Measurements from ENCODE around the gene PHYH. TPM values are rescaled to one million over a fixed set of nuclear protein-coding genes. Genes with fewer than 3 reads are reported as not detected.

The PHYH gene
- total RNA-seq, 1 experiment from 2014 or later, result 22.5 TPM

DNA sequence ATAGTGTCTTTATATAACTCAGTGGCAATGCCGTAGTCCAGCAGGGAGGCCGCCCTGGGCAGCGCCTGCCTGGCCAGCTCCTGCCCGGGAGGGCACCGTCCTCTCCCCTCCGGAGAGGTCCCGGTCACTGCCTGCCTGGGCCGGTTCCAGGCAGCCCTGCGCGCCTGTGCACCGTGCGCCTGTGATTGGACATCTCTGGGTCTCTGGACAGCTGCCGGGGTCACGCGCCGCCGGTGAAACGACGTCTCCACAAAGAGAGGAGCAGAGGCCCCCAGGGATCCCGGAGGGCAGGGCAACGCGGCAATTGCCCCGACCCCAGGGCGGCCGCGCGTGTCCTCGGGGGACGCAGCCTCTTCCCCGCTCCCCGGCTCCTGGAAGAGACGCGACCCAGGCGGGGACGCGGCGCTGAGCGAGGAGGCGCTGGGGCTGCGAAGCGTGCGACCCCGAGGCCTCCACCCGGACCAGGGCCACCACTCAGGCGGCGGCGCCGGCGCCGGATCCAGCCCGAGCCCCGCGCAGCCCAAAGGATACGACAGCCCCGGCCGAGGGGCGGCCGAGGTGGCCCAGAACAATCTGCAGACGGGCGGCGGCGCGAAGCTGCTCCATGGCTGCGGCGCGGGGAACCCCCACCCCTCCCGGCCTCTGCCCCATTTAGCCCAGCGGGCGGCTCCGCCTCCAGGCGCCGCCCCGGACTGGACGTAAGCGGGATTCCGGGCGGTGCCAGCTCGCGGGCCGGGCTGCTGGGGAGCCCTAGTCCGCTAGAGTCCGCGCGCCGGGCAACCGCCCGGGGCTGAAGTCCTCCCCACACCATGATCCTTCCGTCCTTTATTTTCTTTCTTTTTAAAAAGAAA, at the start of gene PHYH (continued):
- TF ChIP-seq MXD4 (CRISPR knock-in tag; IDR thresholded peaks at IDR 0.05; ENCODE audit: borderline replicate concordance) (no peak), NR3C1 (CRISPR knock-in tag; conservative IDR thresholded peaks at IDR 0.05; ENCODE audit: low read depth) (peak; percentile 94), SP1 (CRISPR knock-in tag; conservative IDR thresholded peaks at IDR 0.05) (peak; percentile 48; the same call in 1 of the 2 replicates), ZBTB21 (CRISPR knock-in tag; IDR thresholded peaks at IDR 0.05; ENCODE audit: borderline replicate concordance) (peak; percentile 34; the same call in 1 of the 2 replicates), RORB (CRISPR knock-in tag; IDR thresholded peaks at IDR 0.05) (no peak), ZNF219 (CRISPR knock-in tag; IDR thresholded peaks at IDR 0.05; ENCODE audit: borderline replicate concordance) (no peak), SMAD4 (CRISPR knock-in tag; IDR thresholded peaks at IDR 0.05) (no peak), NFATC4 (CRISPR knock-in tag; IDR thresholded peaks at IDR 0.05) (no peak), NFE2L1 (CRISPR knock-in tag; IDR thresholded peaks at IDR 0.05) (no peak), NR2C2 (CRISPR knock-in tag; IDR thresholded peaks at IDR 0.05) (no peak), JUN (CRISPR knock-in tag; IDR thresholded peaks at IDR 0.05) (0 out of 2 replicates have a peak, but pooled peaks have one; percentile 32), MLX (CRISPR knock-in tag; IDR thresholded peaks at IDR 0.05) (no peak), MYBL2 (CRISPR knock-in tag; IDR thresholded peaks at IDR 0.05) (no peak), ZMAT4 (CRISPR knock-in tag; IDR thresholded peaks at IDR 0.05) (no peak), HMGA2 (CRISPR knock-in tag; IDR thresholded peaks at IDR 0.05) (no peak), ZNF396 (CRISPR knock-in tag; IDR thresholded peaks at IDR 0.05; ENCODE audit: borderline replicate concordance) (no peak), CREM (CRISPR knock-in tag; IDR thresholded peaks at IDR 0.05) (0 out of 2 replicates have a peak, but pooled peaks have one; percentile 25), OVOL2 (CRISPR knock-in tag; IDR thresholded peaks at IDR 0.05; ENCODE audit: borderline replicate concordance) (no peak), ZNF281 (CRISPR knock-in tag; IDR thresholded peaks at IDR 0.05) (no peak), ETV6 (CRISPR knock-in tag; IDR thresholded peaks at IDR 0.05) (0 out of 2 replicates have a peak, but pooled peaks have one; percentile 28), GTF2I (CRISPR knock-in tag; conservative IDR thresholded peaks at IDR 0.05) (no peak), TCF7 (CRISPR knock-in tag; IDR thresholded peaks at IDR 0.05; ENCODE audit: low read depth) (no peak)
- TF ChIP-seq, protein P1, sequence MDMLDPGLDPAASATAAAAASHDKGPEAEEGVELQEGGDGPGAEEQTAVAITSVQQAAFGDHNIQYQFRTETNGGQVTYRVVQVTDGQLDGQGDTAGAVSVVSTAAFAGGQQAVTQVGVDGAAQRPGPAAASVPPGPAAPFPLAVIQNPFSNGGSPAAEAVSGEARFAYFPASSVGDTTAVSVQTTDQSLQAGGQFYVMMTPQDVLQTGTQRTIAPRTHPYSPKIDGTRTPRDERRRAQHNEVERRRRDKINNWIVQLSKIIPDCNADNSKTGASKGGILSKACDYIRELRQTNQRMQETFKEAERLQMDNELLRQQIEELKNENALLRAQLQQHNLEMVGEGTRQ (CRISPR knock-in tag; IDR thresholded peaks at IDR 0.05), result peak; percentile 75
- TF ChIP-seq, protein P2, sequence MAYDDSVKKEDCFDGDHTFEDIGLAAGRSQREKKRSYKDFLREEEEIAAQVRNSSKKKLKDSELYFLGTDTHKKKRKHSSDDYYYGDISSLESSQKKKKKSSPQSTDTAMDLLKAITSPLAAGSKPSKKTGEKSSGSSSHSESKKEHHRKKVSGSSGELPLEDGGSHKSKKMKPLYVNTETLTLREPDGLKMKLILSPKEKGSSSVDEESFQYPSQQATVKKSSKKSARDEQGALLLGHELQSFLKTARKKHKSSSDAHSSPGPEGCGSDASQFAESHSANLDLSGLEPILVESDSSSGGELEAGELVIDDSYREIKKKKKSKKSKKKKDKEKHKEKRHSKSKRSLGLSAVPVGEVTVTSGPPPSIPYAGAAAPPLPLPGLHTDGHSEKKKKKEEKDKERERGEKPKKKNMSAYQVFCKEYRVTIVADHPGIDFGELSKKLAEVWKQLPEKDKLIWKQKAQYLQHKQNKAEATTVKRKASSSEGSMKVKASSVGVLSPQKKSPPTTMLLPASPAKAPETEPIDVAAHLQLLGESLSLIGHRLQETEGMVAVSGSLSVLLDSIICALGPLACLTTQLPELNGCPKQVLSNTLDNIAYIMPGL (CRISPR knock-in tag; IDR thresholded peaks at IDR 0.05), result peak; percentile 91; the same call in 1 of the 2 replicates
- TF ChIP-seq, protein P3, sequence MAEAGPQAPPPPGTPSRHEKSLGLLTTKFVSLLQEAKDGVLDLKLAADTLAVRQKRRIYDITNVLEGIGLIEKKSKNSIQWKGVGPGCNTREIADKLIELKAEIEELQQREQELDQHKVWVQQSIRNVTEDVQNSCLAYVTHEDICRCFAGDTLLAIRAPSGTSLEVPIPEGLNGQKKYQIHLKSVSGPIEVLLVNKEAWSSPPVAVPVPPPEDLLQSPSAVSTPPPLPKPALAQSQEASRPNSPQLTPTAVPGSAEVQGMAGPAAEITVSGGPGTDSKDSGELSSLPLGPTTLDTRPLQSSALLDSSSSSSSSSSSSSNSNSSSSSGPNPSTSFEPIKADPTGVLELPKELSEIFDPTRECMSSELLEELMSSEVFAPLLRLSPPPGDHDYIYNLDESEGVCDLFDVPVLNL (CRISPR knock-in tag; IDR thresholded peaks at IDR 0.05; ENCODE audit: borderline replicate concordance, low read depth), result no peak
- TF ChIP-seq, protein P4, sequence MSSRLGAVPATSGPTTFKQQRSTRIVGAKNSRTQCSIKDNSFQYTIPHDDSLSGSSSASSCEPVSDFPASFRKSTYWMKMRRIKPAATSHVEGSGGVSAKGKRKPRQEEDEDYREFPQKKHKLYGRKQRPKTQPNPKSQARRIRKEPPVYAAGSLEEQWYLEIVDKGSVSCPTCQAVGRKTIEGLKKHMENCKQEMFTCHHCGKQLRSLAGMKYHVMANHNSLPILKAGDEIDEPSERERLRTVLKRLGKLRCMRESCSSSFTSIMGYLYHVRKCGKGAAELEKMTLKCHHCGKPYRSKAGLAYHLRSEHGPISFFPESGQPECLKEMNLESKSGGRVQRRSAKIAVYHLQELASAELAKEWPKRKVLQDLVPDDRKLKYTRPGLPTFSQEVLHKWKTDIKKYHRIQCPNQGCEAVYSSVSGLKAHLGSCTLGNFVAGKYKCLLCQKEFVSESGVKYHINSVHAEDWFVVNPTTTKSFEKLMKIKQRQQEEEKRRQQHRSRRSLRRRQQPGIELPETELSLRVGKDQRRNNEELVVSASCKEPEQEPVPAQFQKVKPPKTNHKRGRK (CRISPR knock-in tag; IDR thresholded peaks at IDR 0.05; ENCODE audit: borderline replicate concordance), result no peak
- TF ChIP-seq, protein P5, sequence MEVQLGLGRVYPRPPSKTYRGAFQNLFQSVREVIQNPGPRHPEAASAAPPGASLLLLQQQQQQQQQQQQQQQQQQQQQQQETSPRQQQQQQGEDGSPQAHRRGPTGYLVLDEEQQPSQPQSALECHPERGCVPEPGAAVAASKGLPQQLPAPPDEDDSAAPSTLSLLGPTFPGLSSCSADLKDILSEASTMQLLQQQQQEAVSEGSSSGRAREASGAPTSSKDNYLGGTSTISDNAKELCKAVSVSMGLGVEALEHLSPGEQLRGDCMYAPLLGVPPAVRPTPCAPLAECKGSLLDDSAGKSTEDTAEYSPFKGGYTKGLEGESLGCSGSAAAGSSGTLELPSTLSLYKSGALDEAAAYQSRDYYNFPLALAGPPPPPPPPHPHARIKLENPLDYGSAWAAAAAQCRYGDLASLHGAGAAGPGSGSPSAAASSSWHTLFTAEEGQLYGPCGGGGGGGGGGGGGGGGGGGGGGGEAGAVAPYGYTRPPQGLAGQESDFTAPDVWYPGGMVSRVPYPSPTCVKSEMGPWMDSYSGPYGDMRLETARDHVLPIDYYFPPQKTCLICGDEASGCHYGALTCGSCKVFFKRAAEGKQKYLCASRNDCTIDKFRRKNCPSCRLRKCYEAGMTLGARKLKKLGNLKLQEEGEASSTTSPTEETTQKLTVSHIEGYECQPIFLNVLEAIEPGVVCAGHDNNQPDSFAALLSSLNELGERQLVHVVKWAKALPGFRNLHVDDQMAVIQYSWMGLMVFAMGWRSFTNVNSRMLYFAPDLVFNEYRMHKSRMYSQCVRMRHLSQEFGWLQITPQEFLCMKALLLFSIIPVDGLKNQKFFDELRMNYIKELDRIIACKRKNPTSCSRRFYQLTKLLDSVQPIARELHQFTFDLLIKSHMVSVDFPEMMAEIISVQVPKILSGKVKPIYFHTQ (CRISPR knock-in tag; IDR thresholded peaks at IDR 0.05), result no peak

All from WTC11 (cell line).